Measurements from ENCODE around the gene KLF16.

Gene KLF16

DNA sequence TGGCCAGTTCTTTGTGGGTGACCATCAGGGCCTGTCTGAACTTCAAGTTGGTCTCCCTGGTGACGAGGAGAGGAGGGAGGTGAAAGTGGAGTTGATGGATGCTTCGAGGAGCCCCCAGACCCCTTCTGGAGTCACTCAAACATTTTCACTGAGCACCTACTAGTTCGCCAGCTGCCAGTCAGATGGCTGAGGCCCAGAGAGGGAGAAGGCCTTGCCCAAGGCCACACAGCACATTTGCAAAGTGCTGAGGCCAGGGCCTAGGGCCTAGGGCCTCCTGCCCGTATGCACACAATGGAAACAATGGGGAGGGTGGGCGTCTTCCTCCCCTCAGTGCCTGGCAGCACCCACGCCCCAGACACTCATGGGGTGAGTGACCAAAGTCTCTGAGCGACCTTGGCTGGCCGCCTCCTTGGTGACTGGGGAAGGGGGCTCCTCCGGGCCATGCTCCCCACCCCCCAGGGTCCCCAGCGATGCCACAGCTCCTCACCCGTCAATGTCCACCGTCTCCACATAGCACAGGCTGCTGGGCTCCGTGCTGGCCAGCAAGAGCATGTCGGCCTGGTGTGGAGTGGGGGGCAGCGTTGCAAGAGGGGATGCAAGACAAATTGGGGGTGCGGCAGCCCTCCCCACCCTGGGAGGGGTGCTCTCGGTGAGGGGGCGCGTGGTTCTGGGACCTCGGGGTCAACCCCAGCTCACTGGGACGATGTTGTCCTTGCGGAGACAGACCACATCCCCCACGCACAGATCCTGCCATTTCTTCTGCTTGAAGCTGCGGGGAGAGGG, 57.8 kb downstream of the KLF16 start:
- DNase-seq = no peak

DNA sequence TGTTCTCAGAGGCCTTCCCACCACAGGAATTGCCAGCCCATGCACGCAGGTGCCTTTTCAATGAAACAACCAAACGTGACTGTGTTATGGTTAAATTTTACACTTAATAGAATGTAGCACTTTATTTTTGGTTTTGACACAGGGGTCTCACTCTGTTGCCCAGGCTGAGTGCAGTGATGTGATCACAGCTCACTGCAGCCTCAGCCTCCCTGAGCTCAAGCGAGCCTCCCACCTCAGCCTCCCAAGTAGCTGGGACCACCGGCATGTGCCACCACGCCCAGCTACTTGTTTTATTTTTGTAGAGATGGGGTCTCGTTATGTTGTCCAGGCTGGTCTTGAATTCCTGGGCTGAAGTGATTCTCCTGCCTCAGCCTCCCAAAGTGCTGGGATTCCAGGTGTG, 58.5 kb downstream of the KLF16 start:
- DNase-seq = no peak
